Gastroesophageal sphincter (tissue), 3 donors: ENCODE data around the gene GLG1.

Experiments
- POLR2A ChIP-seq, 2 donors: fragments of 450-650 bp; IDR thresholded peaks; one replicate each; pipeline ENCODE4 v1.6.1; 2017; ENCODE audit warnings: antibody characterized with exemption in 2 of 2, mild to moderate bottlenecking in 2 of 2, moderate library complexity in 1 of 2
- TF ChIP-seq, protein P1 (sequence below), 4 experiments: fragments of 200-600 bp in 2 of 4; fragments of 450-650 bp in 2 of 4; sonication (generic) in 1 of 4; IDR thresholded peaks; one replicate each; pipeline ENCODE4 v1.5.1; 2017 to 2019; ENCODE audit warnings: antibody characterized with exemption in 4 of 4, mild to moderate bottlenecking in 2 of 4, moderate library complexity in 2 of 4

DNA sequence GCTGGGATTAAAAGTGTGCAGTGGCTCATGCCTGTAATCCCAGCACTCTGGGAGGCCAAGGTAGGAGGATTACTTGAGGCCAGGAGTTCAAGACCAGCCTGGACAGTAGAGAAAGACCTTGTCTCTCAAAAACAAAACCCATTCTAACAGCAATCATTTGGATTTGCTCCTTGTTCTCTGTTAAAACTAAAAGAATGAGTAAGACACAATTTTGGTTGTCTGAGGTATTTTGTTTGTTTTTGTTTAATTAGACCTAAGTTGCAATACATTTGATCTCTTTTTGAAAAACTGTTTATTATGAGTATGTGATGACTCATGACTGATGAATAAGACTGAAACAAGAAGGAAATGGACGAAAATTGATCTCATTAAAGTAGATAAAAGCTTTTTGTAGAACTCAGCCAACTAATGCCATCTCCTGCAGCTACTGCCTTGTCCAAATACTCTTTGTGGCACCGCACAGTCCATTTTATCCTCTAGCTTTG, 29.0 kb downstream of the GLG1 start:
- TF ChIP-seq, protein P1, sequence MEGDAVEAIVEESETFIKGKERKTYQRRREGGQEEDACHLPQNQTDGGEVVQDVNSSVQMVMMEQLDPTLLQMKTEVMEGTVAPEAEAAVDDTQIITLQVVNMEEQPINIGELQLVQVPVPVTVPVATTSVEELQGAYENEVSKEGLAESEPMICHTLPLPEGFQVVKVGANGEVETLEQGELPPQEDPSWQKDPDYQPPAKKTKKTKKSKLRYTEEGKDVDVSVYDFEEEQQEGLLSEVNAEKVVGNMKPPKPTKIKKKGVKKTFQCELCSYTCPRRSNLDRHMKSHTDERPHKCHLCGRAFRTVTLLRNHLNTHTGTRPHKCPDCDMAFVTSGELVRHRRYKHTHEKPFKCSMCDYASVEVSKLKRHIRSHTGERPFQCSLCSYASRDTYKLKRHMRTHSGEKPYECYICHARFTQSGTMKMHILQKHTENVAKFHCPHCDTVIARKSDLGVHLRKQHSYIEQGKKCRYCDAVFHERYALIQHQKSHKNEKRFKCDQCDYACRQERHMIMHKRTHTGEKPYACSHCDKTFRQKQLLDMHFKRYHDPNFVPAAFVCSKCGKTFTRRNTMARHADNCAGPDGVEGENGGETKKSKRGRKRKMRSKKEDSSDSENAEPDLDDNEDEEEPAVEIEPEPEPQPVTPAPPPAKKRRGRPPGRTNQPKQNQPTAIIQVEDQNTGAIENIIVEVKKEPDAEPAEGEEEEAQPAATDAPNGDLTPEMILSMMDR (IDR thresholded peaks at IDR 0.05): no peak
- TF ChIP-seq POLR2A (IDR thresholded peaks at IDR 0.05): no peak
